Activated T-cell treated with anti-CD3 and anti-CD28 coated beads for 1 hour (primary cell): ENCODE results near the gene HIP1R.
"Not testable (repeated sequence)": the region's sequence is repeated elsewhere in the genome, so short reads cannot be mapped to it uniquely, and the experiment has no call there.

Source experiments
- DNase-seq: peaks from one replicate; pipeline ENCODE4 v3.0.0-alpha.2; 2020; ENCODE audit warnings: low read depth

The HIP1R gene

DNA sequence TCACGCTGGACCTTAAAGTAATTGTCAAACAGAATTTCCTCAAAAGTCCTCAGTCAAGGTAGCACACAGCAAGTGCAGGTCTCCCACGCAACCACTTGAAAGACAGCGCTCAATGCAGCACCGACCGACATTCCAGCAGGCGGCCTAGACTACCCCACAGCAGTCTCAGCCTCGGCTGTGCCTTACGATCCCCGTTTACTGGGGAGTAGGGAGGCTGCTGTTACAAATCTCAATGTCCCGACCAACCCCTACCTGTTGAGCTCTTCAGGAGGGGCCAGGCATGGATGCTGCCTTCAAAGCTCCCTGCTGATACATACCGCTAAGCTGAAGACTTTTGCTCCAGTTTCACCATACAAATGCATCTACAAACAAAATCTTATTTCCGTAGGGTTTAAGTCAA is 38.8 kb downstream of the HIP1R start:
- DNase-seq = no peak

DNA sequence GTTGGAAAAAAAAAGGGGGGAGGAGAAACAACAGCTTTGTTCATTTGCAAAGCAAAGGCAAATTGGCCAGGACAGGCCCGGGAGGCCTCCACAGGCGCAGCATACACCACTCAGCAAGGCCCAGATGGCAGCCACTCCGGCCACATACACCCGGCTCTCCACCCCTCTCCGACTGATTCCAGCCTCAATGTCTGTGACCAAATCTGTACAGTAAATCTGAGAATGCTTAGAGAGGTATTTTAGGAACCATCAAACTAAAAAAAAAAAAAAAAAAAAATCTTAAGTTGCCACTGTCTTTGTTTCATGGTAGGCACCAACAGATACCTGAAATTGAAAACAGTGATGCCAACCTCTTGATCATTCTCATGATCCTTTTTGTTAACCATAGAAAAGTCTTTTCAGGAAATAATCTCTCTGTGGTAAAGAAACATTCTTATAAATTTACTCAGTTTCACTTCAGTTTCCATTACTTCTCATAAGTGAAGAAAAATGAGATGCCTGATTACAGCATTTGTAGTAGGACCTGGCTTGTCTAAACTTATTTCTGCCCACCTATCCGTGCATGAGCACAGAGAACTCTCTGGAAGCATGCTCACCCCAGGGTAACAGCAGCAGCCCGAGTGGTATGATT is 40.4 kb downstream of the HIP1R start:
- DNase-seq = no peak

DNA sequence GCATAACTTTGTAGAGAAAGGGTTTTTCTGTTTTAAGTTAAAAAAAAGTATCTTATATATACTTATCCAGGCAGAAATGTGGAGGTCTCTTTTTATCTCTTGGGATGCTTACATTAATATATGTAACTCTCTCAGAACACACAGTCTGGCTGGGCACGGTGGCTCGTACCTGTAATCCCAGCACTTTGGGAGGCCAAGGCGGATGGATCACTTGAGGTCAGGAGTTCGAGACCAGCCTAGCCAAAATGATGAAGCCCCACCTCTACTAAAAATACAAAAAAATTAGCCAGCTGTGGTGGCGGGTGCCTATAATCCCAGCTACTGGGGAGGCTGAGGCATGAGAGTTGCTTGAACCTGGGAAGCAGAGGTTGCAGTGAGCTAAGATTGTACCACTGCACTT is 41.0 kb downstream of the HIP1R start:
- DNase-seq = not testable (repeated sequence)

DNA sequence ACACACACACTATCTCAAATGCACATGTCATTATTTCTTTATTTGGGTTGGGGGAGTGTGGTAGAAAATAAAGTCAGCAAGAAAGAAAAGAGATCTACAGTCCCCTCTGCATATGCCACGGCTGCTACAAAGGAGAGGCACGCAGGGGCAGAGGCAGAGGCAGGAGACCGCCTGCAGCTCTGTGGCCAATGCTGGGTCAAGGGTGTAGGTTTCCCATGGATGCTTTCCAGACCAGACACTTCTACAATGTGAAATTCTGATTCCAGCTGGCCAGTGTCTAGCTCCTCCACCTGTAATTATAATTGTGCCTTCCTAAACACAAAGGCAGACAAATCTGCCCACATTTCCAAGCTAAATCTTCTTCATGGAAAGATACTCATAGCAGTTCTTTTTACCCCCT is 41.5 kb downstream of the HIP1R start:
- no peak for DNase-seq

DNA sequence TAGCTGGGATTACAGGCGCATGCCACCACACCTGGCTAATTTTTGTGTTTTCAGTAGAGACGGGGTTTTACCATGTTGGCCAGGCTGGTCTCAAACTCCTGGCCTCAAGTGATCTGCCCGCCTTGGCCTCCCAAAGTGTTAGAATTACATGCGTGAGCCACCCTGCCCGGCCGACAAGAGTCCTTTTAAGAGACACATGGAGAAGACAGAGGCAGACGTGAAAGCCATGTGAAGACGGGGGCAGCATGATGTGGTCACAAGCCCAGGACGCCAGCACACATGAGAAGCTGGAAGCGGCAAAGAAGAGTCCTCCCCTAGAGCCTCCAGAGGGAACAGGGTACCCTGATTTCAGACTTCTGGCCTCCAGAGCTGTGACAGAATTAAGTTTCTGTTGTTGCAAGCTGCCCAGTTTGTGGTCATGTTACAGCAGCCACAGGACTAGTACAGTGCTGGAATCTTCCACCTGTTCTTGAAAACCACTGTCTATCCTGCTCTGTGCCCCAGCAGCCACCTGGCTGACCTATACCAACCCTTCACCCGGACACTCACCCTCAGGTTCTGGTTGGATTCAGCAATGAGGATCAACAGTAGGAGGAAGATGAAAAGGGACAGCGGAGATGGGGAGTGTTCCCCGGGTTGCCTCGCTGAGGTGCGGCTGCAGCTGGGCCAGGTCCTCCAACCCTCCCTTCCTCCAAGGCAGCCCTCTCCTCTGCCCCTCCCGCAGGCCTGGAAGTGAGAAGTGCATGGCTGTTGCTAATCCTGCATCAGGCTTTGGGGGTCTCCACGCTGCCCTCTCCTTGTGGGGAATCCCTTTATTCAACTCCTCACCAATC is 43.7 kb downstream of the HIP1R start:
- DNase-seq = no peak

DNA sequence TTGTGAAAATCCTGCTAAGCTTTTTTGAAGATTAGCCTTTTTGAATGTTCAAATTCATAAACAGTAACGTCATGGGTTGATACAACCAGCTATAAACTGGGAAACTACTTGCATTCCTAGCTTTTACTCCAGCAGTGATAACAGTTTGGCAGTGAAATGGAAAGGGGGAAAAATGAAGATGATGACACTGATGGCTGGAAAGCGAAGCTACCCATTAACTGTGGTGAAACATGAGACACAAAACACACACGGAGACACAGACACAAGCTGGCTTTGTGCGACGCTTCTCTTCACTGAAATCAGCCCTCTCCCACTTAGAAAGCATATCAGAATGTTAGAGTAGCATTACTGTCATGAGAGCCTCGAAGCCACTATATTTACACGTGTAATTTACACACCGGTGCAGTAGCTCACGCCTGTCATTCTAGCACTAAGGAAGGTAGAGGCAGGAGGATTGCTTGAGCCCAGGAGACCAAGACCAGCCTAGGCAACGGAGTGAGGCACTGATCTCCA is 45.0 kb downstream of the HIP1R start:
- no peak for DNase-seq

DNA sequence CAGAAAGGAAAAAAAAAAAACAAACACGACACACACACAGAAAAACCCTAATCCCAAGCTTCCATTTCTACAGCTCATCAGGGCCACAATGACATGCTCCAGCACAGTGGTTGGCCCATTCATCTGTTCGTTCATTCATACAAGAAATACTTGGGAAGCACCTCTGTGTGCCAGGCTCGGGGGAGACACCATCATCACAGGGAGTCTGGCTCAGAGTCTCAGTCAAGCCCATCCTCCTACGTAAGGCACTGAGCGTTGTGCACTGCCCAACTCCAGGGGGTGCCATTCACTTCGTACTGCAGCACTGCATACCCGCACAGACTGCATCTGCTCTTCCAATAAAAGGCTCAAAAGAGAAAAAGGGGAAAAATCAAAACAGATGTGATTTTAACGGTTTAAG is 45.4 kb downstream of the HIP1R start:
- DNase-seq = no peak

DNA sequence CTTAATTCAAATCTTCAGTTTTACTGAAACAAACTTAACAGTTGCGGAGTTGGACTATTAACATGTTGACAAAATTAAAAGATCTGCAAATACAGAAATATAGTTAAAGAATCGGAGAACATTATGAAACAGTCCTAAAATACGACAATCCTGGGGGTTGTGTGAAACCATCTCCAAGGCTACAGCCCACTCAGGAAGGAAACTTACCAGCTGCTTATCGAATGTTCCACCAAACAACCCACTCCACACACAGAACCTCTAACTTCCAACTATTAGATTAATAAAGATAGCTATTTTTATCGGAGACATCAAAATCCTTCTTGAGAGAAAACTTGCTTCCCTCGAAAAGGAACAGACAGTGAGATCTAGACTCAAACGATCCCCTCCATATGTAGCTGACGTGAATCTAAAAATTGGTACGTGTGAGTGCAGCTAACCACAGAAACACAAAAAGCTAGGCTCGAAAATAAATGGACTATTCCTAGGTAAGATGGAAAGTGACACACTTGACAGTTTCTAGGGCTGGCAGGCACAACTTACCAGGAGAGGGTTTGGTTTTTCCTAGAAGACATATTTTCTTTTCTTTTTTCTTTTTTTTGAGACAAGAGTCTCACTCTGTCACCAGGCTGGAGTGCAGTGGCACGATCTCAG is 47.8 kb downstream of the HIP1R start:
- DNase-seq = no peak

DNA sequence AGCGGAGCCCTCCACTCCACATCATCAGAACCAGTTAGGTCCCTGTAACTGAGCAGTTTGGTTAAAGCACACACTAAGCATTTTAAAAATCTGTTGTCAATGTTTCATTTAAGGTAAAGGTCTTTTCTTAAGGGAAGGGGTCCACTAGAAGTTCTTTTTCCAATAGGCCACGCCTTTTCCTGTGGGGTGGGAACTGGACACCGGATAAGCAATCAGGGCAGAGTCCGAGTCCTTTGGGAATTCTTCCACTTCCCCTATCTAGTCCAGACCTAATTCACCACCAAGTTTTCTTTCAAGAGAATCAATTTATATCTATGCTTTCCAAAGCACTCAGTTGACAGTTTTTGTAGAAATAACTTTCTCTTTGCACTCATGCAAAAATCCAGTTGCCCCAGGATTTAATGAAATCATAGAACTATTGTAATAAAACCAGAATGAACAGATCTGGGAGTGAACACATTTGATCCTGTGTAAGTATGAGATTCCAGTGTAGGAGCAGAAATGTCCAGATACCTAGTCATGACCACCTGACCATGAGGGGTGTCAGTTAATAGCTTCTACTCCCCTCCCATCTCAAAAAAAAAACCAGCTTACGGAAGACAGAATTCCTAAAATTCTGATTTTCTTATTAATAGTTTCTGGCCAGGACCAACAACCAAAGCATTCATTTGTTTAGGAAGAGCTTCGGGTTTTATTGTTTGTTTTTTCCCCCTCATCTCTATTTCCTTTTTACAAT is 49.0 kb downstream of the HIP1R start:
- DNase-seq = no peak

DNA sequence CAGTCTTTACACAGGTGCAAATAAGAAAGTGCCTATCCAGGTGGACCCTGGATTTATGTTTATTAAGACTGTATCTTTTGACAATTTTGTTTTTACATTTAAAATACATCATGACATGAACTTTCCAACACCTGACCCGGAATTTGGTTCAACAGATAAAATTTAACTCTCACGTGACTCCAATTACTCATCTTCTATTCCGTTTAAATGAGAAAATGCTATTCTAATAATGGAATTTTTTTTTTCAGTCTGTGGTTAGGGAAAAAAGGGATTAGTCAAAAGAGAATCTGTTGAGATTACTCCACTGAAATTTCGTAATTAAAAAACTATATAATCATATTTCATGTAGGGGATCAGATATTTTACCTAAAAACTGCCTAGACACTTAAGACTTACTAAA is 49.6 kb downstream of the HIP1R start:
- DNase-seq = no peak

DNA sequence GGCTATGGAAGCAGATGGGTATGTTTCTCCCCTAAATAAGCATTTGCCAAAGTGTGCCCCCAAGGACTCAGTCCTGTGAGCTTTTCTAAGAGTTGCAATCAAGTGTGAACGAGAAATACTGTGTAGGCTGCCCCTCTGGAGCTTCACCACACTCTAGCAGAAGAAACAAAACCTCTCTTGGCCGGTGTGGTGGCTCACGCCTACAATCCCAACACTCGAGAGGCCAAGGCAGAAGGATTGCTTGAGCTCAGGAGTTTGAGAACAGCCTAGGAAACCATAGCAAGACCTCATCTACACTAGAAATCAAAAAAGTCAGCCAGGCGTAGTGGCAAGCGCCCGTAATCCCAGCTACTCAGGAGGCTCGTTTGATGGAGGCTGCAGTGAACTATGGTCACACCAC is 50.9 kb downstream of the HIP1R start:
- no peak for DNase-seq

DNA sequence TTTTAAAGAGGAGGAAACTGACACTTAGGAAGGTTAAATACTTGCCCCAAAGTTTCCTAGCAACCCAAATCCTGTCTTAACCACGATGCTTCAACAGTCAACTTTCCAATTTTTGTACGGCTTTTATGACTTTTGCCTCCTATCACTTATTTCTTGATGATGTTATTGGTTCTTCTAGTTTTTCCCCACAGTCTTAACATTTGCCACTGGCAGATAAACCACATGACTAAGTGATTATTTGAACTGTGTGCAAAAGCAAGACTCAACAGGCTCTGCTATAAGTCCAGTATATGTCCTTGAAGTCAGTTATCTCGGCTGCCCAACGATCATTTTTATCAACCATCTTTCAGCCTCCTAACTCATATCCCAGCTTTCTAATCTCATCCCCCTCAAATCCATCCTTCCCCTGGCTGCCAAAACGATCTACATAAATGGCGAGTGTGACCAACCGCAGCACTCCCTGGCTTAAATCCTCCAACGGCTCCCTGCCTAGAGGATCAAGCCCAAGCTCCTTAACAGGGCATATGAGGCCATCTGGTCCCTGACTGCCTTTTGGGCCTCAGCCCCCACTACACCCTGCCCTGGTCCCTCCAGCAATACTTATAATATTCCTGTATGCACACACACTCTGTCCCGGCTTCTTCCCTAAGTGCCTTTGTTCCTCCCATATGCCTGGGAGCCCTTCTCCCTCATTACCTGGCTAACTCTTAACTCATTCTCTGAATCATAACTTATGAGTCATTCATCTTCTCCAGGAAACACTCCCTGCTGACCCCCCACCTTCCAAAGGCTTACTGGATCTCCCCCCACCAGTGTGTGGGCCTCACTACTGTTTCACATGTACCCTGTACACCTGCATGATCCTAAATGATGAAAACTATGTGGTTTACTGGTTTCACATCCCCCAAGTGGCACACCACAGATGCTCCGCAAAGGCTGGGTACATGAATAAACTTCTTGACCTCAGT is 51.9 kb downstream of the HIP1R start:
- DNase-seq = no peak

DNA sequence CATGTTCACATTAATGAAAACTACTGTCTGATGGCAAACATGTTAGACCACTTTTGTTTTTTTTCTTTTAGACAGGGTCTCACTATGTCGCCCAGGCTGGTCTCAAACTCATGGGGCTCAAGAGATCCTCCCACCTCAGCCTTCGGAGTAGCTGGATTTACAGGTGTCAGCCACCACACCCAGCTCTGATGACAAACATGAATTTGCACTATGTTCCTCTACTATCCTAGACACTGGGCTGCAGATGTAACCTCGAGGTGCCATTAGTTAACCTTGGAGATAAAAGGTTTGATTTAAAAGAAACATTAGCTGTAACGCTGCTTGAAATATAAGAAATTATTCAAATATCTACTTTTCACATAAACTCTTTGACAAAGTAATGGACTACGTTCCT is 52.6 kb downstream of the HIP1R start:
- DNase-seq = no peak

DNA sequence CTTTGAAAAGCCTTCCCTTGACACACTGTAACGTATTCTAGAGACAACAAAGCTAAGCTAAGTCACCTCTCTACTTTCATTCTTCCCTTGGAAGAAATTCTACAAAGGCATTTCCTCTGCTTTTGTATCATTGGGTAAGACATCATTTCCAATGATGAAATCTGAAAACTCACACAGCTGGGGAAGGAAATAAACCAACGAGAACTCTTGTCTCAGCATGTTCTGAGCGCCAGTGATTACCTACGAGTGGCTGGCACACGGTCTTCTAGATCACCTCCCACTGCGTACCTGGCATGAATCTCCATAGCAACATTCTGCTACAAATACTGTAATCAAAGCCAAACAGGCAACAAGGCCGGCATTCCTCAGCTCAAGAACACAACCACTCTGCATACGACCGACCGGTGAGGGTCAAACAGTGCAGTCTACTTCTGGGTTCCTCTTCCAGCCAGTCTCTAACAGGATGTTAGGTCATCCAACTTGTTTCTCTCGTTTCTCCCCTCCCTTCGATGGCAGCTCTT is 53.0 kb downstream of the HIP1R start:
- DNase-seq = no peak

DNA sequence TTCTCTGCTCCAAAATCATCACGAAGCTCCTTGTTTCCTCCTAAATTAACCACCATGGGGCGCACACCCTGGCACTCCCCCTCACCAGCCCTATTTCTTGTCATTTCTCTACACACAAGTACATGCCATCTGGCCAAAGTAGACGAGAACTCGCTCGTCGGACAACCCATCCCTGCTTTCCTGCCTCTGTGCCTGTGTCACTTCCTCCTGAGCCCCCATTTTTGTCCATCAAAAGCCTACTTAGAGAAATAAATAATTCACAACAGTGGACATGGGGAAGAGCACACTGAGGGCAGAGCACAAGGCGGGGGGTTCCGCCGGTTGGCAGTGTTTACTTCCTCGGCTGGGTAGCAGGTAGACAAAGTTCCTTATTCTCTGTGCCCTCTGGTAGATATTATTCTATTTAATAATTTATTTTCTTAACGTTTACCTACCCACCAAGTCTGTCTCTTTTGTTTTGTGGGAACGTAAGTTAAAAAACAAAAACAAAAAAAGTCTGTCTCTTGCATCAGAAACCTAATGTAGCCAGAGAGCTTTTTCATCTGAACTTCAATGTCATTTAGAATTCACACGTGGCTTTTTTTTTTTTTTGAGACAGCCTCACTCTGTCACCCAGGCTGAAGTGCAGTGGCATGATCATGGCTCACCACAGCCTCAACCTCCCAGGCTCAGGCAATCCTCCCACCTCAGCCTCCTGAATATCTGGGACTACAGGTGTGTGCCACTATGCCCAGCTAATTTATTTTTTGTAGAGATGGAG is 54.7 kb downstream of the HIP1R start:
- DNase-seq = no peak

DNA sequence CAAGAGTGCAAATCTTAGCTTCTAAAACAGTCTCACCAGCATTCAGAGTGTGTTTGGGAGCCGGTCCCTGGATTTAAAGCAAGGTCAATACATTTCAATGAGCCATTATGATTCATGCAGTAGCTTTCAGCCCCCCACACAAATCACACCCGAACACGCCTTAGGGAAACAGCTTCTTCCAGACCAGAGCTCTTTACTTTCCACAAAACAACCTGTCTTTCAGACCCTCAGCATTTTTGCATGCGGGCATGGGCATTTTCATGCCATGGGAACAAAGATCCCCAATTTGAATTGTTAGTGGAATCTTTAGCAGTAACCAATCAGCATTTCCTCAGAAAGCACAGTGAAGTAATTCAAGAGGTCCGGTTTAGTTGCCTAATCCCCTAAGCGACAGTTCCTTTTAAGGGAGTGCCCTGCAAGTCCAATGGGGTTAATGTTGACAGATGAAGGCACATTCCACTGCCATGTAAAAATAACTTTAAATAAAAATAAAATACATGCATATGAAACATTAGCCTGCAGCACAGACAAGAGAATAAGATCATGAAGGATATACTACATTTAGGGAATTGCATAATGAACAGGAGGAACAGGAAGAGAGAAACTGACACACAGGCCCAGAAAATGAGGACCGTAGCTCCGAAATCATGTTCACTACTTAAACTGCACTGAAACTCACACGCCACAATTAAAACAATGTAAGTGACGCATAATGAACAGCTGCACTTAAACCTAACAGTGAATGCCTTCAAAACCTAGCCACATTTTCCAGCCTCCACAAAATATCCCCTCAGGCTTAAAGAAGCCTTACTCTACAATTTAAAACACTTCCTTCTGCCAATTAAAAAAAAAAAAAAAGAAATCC is 56.6 kb downstream of the HIP1R start:
- no peak for DNase-seq

DNA sequence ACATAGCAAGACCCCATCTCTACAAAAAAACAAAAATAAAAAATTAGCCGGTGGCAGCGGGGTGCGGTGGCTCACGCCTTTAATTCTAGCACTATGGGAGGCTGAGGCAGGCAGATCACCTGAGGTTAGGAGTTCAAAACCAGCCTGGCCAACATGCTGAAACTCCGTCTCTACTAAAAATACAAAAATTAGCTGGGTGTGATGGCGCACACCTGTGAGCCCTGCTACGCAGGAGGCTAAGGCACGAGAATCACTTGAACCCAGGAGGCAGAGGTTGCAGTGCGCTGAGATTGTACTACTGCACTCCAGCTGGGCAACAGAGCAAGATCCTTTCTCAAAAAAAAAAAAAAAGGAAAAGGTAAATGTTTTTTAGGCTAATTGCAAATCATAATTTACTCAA is 57.5 kb downstream of the HIP1R start:
- not testable (repeated sequence) for DNase-seq

DNA sequence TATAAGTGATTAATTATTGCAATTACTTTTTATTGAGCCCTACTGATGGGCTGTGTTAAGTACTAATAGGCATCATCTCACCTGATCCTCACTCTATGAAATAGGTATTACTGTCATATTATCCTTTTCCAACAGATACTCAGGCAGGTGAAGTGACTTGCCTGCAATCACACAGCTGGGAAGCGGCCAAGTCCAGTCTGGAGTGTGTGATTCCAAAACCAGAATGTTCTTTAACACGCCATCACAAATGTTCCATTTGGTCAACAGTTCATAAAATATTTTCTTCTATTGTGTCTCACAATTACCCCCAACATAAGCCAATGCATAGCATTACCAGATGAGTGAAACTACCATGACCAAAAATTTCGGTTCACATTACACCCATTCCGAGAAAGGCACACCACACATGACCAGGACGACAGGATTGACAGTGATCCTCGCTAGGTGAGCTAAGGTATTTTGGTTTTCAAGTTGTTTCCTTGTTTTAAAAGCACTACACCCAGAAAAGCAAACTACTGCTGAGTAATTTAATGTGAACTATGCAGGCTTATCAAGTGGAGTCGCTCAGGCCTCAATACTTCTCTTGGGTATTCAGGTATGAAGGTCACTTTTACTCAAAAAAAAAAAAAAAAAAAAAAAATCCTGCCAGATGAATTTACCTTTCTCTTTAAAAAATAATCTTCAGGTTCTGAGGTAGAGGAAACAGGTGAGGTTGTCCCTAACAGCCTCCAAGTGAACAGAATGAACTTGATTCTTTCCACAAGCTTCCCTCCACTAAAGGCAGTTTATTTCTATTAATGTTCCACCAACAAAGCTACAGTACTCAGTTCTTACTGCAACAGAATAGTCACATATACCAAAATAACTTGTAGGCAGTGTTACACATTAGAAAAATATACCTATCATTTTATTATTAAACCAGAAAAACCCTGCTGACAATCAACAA is 58.2 kb downstream of the HIP1R start:
- no peak for DNase-seq
